ENCODE results near the gene OR51M1. TPM values are rescaled to one million over a fixed set of nuclear protein-coding genes. Genes with fewer than 3 reads are reported as not detected.

The OR51M1 gene
- total RNA-seq, 1 donor from 2014 or later = not detected

DNA sequence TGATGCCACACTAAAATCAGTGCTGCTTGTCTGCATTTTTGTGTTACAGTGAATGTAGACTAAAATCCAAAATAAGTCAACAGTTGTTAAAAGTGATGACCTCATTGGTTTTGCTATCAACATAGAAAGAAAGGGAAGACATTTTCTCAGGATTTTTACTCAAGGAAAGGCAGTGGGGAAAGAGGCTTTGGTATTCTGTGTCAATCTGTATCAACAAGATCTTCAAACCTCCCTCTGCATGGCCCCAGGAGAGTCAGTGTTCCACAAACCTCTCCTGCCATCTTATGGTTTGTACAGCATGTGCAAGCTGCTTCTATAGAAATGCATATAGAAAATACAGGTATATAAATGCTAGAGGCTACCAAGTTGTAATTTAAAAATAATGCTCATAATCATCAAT, 13.8 kb upstream of the OR51M1 start:
- TF ChIP-seq, protein P1, sequence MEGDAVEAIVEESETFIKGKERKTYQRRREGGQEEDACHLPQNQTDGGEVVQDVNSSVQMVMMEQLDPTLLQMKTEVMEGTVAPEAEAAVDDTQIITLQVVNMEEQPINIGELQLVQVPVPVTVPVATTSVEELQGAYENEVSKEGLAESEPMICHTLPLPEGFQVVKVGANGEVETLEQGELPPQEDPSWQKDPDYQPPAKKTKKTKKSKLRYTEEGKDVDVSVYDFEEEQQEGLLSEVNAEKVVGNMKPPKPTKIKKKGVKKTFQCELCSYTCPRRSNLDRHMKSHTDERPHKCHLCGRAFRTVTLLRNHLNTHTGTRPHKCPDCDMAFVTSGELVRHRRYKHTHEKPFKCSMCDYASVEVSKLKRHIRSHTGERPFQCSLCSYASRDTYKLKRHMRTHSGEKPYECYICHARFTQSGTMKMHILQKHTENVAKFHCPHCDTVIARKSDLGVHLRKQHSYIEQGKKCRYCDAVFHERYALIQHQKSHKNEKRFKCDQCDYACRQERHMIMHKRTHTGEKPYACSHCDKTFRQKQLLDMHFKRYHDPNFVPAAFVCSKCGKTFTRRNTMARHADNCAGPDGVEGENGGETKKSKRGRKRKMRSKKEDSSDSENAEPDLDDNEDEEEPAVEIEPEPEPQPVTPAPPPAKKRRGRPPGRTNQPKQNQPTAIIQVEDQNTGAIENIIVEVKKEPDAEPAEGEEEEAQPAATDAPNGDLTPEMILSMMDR (IDR thresholded peaks at IDR 0.05) = no peak
- intact Hi-C loops (cut with DNase I) = no loop called here
- H3K4me3 ChIP-seq = no peak overlapping the region
- no peak overlapping the region for H3K27ac ChIP-seq
- no peaks in the 10 kb centered on the region for H3K27me3 ChIP-seq
- H3K9me3 ChIP-seq = no peaks in the 10 kb centered on the region
- H3K36me3 ChIP-seq = no peaks in the 10 kb centered on the region
- DNase-seq = no peak
- H3K4me1 ChIP-seq = no peaks in the 10 kb centered on the region
- ATAC-seq = no peak

DNA sequence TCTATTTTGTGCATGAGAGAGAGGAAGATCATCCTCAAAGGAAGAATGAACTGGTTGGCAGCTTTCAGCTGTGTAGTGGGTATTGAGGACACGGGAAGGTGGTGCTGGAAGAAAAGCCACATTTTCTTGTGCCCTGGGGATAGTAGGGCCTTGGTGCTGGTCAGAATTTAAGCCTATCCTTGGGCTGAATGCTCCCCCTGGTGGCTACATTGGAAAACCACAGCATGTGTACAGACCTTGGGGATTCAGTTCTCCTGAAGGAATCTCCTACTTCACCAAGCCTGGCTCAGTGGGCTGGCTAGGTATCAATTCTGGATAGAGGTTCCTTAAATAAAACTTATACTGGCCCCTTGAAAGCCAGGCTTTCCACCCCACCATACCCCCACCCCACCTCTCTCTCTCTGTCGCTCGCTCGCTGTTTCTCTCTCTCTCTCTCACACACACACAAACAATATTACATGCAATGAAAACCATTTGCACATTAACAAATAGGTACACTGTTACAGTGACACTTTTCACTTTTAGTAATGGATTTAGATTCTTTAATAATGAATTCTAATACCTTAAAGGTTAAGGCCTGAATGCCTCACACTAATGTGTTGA, 2.8 kb upstream of the OR51M1 start:
- Histone ChIP-seq H3K36me3 (no peaks in the 10 kb centered on the region), H3K4me1 (no peaks in the 10 kb centered on the region), H3K9me3 (no peaks in the 10 kb centered on the region), H3K27ac (no peak overlapping the region), H3K4me3 (no peak overlapping the region), H3K27me3 (no peaks in the 10 kb centered on the region)
- ATAC-seq (peak; percentile 91), DNase-seq (no peak)
- TF ChIP-seq, protein P1 (IDR thresholded peaks at IDR 0.05) = peak; percentile 69
- intact Hi-C loops (cut with DNase I) = no loop called here

DNA sequence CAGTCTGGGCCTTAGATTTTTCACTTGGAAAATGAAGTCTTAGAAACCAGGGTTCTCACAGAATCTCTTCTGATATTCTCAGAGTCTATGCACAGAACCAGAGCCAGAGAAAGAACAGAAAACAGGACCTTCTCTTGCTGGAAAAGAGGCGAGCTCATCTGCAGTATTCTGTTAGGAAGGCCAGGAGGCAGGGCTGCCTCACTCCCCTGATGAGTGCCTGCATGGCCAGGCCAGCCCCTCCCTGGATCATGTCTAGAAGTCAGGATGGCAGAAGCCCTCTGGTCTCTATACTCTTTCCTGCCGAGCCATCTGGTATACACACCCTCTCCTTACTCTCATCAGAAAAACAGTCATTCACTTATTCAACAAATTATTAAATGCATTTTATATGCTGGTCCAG, 723 bp downstream of the OR51M1 start:
- ATAC-seq = no peak
- no peaks in the 10 kb centered on the region for H3K36me3 ChIP-seq
- TF ChIP-seq, protein P1 (IDR thresholded peaks at IDR 0.05) = no peak
- H3K4me1 ChIP-seq = no peaks in the 10 kb centered on the region
- H3K9me3 ChIP-seq = no peaks in the 10 kb centered on the region
- H3K27ac ChIP-seq = no peak overlapping the region
- DNase-seq = no peak
- H3K27me3 ChIP-seq = no peaks in the 10 kb centered on the region
- no peak overlapping the region for H3K4me3 ChIP-seq
- intact Hi-C loops (cut with DNase I) = no loop called here

DNA sequence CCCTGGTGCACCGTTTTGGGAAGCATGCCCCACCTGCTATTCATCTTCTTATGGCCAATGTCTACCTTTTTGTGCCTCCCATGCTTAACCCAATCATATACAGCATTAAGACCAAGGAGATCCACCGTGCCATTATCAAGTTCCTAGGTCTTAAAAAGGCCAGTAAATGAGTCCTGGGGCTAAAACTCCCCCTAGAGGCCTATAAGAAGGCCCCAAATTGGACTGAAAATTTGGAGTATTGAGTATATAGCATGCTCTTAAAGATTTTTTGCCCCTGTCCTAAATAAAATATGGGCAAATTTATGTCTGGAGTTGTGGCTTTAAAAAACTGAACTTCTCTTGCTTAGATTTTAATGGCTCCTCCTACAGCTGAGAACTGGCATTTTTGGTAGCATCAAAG, 6.6 kb downstream of the OR51M1 start:
- intact Hi-C loops (cut with DNase I) = no loop called here
- no peak overlapping the region for H3K4me3 ChIP-seq
- DNase-seq (no peak), ATAC-seq (no peak)
- no peaks in the 10 kb centered on the region for H3K27me3 ChIP-seq
- no peaks in the 10 kb centered on the region for H3K9me3 ChIP-seq
- TF ChIP-seq, protein P1 (IDR thresholded peaks at IDR 0.05) = no peak
- no peak overlapping the region for H3K27ac ChIP-seq
- no peaks in the 10 kb centered on the region for H3K36me3 ChIP-seq
- H3K4me1 ChIP-seq = no peaks in the 10 kb centered on the region

DNA sequence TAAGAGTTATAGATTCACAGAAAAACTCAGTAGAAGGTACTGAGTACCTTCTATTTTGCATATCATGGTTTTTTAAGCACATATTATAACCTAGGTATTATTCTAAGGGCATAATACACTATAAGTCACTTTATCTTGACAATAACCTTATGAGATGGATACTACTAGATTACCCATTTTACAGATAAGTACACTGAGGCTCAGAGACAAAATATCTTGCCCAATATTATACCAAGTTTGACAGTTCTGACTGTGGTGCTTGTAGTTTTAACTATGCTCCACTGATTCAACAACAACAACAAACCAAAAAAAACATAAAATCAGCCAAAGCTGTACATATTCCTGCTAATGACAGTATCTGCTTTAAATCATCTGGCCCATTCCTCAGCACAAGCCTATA, 10.5 kb downstream of the OR51M1 start:
- Histone ChIP-seq H3K9me3 (no peaks in the 10 kb centered on the region), H3K4me1 (no peaks in the 10 kb centered on the region), H3K27ac (no peak overlapping the region), H3K4me3 (no peak overlapping the region), H3K27me3 (no peaks in the 10 kb centered on the region), H3K36me3 (no peaks in the 10 kb centered on the region)
- DNase-seq (no peak), ATAC-seq (no peak)
- TF ChIP-seq, protein P1 (IDR thresholded peaks at IDR 0.05) = no peak
- intact Hi-C loops (cut with DNase I) = no loop called here

DNA sequence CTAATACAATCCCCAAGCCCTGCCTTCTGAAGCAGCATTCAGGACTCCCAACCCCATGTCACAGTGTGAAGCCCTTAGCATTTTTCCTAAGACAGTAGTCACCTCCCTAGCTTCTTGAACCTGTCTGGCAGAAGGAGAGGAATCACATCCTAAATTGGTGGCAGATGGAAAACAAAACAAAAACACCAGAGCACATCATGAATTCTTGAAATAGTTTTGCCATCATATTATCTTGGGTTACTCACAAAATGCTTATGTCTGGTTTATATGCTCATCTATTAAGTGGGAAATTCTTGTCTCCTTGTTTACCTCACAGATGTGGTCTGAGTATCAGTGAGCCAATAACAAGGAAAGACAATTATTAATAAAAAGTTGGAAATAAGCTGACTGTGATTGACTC, 15.3 kb downstream of the OR51M1 start:
- TF ChIP-seq, protein P1 (IDR thresholded peaks at IDR 0.05) = no peak
- Histone ChIP-seq H3K4me1 (no peaks in the 10 kb centered on the region), H3K9me3 (no peaks in the 10 kb centered on the region), H3K36me3 (no peaks in the 10 kb centered on the region), H3K27ac (no peak overlapping the region), H3K27me3 (no peaks in the 10 kb centered on the region), H3K4me3 (no peak overlapping the region)
- DNase-seq = no peak
- no peak for ATAC-seq
- intact Hi-C loops (cut with DNase I) = no loop called here

Measured in upper lobe of right lung (tissue), 1 donor.